ENCODE data around the gene FALEC.
A peak's percentile ranks its signal among the peaks of the same experiment; 100 is the strongest.

Gene FALEC

DNA sequence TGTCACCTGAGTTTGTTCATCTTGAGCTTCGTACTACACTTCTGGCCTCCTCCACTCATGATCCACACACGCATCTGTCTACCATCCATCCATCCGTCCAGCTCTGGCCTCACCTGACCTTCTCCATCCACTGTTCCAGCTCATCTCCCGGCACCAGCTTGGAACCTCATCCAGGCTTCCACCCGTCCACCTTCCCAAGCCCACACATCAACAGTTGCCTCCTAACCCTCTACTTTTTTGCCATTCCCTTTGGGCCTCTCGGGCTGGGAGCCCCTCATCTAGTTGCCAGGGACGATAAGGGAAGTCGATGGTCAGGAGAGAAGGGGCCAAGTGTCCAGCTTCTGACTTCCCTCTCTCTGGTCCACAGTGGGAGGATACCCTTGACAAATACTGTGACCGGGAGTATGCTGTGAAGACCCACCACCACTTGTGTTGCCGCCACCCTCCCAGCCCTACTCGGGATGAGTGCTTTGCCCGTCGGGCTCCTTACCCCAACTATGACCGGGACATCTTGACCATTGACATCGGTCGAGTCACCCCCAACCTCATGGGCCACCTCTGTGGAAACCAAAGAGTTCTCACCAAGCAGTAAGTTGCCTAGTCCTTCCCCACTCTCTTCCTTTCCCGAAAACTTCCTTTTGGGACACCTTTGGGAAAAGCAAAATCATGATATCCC is 3.4 kb upstream of the FALEC start:
- DNase-seq (ENCODE audit: low spot score): no peak

DNA sequence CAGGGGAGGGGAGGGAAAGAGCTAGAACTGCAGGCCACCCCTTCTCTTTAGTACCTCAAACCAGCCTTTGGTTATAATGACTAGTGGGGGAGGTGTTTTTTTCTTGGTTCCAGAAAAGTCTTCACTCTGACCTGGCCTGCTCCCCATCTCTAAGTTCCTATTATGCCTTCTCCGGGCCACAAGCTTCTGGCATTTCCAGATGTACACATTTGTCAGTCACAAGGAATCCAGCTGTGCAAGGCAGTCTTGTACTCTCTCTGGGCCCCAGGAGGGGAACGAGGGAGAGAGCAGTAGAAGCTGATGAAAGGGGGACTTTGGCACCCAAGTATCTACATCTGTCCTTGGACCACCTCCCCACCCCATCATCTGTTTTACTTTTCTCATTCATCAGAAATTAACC is 2.7 kb upstream of the FALEC start:
- no peak for DNase-seq (ENCODE audit: low spot score)

DNA sequence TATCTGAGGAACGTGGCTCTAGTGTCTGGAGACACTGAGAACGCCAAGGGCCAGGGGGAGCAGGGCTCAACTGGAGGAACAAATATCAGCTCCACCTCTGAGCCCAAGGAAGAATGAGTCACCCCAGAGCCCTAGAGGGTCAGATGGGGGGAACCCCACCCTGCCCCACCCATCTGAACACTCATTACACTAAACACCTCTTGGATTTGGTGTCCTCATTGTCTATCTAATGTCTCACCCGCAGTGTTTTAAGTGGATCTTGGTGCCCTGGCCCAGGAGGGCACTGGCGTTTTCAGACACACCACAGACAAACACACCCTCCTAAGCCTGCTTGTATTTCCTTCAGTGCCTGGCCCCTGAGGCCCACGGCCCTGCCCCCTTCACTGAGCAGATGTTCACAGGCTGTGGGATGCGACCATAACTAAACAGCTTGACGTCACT is 2.2 kb upstream of the FALEC start:
- DNase-seq (ENCODE audit: low spot score): peak; percentile 31

DNA sequence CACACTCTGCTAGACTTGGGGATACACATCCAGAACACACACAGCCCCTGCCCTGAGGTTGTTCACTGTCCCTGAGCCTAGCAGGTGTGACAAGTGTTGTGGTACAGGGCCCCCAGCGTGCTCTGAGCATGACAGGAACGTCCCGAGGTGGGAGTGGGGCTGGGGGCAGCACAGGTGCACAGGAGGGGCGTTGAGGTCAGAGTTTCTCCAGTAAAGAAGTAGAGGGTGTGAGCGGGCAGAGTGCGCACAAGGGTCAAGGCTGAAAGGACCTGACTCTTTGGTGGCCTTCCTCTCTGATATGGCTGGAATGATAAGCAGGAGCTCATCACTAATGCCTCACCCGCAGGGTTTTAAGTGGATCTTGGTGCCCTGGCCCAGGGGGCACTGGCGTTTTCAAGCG is 1.3 kb upstream of the FALEC start:
- DNase-seq (ENCODE audit: low spot score): no peak

DNA sequence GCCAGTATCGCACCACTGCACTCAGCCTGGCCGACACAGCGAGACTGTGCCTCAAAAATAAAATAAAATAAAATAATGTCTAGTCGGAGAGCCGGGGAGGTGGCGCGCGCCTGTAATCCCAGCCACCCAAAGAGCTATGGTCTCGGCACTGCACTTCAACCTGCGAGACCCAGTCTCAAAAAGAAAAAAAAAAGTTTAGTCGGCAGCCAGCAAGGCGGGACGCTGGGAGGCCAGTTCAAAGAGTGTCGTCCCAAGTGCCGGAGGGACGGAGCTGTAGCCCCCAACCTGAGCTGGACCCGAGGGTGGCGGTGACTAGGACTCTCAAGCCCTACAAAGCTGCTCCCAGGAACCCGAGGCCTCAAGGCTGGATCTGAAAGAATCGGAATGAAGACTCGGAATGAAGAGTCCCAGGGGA is 632 bp upstream of the FALEC start:
- no peak for DNase-seq (ENCODE audit: low spot score)

DNA sequence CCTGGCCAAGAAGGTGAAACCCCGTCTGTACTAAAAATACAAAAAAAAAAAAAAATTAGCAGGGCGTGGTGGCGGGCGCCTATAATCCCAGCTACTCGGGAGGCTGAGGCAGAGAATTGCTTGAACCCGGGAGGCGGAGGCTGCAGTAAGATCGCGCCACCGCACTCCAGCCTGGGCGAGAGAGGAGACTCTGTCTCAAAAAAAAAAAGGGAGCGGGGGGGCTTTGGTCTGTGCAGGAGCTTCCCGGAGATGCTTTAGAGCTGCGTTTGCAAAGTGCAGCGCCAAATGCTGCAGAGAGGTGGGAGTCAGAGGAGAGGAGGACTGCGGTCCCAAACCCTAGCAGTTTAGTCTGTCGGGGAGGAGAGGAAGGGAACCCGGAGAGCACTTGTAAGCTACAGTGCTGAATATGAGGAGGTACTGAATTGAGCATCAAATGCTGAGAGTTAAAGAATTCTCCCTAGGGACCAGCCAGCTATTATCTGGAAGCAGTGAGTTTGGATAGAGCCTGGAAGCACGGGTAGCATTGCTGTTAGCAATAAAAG is 569 bp downstream of the FALEC start:
- no peak for DNase-seq (ENCODE audit: low spot score)

DNA sequence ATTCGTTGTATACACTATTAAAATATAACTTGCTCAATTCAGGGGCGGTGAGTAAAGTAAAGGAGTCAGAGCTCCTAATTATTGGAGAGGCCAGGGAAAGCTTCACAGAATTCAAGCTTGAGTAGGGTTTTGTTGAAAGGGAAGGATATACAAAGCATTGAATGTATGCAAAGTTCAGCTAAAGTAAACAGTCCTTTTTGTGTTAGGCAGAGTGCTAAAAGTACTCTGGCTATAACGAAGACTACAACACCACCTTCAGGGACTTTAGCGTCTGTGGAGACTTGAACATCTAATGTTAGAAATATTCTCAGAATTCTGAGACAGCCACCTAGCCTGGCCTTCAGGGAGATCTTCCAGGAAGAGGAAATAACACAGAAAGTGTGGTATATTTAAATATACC is 1.1 kb downstream of the FALEC start:
- DNase-seq (ENCODE audit: low spot score): no peak

DNA sequence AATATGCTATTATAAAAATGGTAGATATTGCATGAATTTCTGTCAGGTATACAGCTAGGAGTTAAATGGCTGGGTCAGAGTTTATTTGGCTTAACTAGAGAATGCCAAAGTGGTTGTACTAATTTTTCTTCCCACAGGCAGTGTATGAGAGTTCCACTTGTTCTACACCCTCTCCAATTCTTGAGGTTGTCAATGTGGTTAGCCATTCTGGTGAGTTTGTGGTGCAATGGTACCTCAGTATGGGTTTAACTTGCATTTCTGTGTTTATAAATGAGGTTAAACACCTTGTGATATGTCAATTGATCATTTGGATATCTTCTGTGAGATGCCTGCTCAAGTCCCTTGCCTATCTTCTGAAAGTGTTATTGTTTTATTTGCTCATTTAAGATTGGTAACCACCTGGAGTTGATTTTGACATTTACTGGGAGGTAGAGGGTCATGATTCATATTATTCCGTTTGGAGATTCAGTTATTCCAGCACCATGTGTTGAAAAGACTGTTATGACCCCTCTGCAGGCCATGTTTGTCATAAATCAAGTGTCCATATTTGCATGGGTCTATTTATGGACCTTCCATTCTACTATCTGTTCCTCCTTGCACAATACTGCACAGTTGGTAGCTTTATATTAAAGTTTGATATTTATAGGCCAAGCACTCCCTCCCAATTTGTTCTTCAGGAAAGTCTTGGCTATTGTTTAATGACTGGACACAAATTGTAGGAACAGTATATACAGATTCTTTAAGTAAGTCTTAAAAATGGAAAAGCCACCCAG is 5.8 kb downstream of the FALEC start:
- no peak for DNase-seq (ENCODE audit: low spot score)

DNA sequence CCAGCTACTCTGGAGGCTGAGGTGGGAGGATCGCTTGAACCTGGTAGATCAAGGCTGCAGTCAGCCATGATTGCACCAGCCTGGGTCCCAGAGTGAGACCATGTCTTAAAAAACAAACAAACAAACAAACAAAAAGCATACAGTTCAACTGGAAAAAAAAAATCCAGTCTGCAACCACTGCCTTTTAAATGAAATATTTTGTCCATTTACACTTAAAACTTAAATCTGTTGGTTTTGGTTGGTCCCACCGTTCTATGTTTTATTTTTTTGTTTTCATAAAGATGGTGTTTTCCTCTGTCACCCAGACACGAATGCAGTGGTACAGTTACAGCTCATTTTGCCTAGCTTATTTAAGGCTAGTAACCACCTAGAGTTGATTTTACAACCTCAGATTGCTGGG is 9.8 kb downstream of the FALEC start:
- no peak for DNase-seq (ENCODE audit: low spot score)

DNA sequence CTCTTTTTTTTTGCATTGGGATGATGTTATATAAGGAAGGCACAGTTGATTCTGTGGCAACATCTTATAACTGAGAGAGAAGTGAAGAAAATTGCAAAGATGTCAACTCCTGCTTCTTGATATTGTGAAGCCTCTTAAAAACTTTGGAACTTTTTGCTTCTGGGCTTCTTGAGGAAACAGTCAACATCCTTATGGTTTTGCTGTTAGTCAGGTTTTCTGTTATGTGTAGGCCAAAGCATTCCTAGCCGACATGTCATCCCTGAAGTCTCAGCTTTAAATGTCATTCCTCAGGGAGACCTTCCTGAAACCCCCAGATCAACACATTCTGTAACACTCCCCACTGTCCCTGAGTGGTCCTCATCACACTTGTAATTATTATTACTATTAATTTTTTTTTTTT is 12.6 kb downstream of the FALEC start:
- DNase-seq (ENCODE audit: low spot score): no peak

DNA sequence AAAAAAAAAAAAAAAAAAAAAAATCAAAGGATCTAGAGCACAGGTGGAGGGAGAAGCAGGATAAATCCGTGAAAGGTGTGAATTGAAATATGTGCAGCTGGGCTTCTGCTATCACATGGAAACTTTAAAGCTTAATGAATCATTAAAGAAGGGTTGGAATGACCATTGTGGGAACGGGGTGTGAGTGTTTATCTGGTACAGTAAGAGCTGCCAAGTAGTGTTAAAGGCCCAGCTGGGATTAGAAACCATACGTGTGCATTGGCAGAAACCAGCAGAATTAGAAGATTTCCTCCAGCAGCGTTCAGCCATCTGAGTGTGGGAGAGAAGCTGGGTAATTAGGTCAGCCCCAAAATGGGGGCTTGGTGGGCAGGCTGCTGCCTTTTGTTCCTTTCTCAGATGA is 13.5 kb downstream of the FALEC start:
- DNase-seq (ENCODE audit: low spot score): peak; percentile 70

DNA sequence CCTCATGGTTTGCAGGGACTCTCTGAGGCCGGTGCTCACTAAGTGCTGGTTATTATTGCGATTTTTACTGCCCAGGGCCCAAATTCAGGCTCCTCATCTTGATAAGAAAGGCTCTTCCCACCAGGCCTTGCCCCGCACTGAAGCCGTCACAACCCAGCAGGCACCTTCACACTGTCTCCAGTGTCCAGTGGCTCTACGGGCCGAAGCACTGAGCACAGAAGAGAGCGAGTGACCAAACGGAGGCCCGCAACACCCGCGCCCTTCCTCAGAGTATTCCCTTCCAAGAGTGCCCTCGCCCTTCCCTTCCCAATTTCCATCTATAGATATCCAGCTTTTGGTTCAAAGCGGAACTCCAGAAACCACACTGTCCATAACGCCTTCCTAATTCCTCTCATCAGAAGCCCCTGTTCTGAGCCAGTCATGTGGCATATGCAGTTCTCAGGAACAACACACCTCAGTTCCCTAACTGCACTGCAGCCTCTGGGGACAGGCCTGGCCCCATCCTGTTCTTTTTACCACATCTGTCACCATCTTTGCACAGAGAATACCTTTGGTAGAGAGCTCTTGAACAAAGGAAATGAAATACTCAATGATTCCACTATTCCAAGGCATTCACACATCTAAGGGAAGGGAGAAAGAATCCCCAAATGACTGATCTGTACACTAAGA is 15.1 kb downstream of the FALEC start:
- DNase-seq (ENCODE audit: low spot score): no peak

DNA sequence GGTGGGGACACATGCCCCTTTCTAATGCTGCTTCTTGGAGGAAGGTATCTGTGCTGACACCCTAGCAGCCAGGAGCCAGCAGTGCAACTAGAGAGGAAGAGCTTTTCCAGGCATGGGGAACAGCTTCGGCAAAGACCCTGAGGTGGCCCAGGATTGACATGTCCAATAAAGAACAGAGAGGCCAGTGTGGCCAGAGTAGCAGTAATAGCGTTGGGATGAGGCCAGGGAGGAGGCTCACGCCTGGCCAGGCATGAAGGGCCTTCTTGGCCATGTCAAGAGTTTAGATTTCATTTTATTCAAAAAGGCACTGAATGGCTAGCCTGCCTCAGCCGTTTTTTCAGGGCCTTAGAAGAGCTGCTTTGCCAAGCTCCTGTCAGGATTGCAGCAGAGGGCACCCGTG is 17.3 kb downstream of the FALEC start:
- no peak for DNase-seq (ENCODE audit: low spot score)

DNA sequence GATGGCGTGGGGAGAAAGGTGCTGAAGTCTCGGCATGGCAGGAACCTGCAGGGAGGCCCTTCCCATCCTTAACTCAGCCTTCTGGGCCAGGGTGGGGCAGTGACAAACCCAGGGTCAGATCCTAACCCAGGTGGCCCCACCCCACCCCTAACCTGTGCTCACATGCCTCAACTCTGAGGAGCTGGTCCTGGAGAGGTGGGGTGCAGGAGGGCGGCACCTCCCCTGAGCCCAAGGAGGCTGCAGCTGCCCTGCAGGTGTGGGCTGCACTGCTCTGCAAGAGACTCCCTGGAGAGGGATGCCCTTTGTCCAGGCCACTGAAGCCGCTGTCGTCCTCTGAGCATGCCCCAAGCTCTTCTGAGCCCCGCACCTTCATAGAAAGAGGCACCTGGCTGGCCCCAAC is 18.4 kb downstream of the FALEC start:
- DNase-seq (ENCODE audit: low spot score): no peak

DNA sequence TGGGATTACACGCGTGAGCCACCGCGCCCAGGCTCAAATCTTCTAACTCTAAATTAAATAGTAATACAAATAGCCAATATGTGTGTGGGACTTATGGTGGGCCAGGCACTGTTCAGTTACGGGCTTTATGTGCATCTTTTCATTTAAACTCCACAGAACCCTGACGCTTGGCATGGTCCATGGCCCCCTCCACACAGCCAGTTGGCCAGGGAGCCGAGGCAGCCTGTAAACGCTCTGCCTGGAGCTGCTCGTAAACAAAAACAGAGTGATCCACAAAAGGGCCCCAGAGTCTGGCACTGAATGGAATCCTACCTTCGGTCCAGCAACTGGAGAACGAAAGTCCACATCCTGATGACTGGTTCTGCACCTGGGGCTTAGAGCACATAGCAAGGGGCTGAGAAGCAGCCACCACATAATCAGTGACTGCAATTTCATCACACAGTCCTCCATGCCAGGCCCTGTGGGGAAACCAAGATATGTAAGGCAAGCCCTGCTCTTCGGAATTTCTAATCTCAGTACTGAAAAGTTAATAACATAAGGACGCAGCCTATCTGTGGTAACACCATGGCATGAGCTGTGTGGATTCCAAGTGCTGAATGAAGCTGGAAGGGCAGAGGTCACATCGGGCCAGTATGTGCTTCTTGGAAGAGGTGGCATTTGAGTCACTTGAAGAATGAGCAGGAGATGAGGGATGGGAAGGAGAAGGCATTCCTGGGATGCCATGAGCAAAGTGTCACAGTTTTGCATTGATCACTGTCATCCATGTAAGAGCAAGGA is 20.1 kb downstream of the FALEC start:
- DNase-seq (ENCODE audit: low spot score): peak; percentile 33

DNA sequence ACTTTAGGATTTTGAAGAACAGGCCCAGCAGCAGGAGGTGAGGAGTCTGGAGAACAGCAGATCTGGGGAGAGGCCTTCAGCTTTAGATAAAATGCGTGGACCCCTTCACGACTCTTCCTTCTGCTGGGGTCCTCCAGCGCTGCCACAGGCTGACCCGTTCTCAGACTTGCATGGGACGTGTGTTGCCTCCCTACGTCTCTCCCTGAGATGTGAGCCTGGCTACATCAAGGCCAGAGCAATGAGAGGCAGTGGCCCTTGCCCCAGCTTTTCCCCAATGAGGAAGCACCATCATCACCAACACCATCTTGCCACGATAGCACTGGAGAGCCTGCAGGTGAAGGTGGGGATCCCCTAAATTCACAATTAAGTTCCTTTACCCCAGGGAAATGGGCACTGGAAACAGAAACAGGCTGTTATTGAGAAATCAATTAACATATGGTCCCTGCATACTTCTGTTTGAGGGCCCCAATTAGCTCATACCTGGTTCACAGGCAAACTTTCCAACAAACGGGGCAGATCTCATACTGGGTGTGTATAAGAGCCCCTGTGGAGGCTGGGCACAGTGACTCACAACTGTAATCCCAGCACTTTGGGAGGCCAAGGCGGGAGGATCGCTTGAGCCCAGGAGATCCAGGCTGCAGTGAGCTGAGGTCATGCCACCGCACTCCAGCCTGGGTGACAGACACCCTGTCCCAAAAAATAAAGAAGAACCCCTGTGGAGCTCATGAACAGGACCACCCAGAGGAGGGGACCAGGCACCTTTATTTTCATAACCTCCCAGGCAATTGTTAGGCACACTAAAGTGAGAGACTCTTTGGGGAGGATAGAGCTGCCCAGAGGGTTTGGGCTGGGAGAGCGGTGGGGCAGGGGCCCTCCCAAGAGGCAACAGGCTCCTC is 21.5 kb downstream of the FALEC start:
- no peak for DNase-seq (ENCODE audit: low spot score)

DNA sequence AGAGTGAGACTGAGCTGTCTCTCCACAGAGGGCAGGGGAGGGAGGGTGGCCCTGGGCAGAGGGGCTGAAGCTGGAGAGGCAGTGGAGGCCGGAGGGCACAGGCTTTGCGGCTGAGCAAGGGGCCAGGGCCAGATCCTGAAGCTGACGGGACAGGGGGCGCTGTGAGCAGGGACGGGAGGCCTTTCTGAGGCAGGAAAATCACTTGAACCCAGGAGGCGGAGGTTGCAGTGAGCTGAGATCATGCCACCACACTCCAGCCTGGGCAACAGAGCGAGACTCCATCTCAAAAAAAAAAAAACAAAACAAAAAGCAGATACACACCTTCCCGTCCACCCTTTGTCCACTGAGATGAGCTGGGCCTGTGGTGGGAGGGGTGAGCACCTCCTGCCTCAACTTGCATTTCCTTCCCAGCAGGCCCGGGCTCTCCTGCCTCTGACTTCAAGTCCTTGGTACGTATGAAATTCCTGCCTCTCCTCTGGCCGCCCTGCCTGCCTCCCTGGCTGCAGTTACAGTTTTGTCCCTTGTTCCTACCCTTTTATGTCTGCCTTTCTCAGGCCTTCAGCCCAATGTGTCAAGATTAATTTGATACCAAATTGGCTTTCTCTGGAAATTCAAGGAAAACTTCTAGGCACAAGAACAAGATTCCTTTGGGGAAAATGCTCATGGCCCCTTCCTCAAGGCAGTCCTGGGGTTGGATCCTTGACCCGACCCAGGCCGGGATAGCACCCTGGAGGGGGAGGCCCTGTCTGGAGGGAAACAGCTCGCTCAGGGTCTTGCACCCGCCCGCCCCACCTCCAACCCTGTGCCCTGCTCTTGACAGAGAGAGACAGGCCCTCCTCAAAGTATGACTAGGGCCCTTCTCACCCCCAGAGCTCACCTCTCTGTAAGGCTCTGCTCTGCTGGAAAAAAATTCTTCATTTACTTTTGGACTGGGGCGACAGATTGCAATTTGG is 22.5 kb downstream of the FALEC start:
- no peak for DNase-seq (ENCODE audit: low spot score)

DNA sequence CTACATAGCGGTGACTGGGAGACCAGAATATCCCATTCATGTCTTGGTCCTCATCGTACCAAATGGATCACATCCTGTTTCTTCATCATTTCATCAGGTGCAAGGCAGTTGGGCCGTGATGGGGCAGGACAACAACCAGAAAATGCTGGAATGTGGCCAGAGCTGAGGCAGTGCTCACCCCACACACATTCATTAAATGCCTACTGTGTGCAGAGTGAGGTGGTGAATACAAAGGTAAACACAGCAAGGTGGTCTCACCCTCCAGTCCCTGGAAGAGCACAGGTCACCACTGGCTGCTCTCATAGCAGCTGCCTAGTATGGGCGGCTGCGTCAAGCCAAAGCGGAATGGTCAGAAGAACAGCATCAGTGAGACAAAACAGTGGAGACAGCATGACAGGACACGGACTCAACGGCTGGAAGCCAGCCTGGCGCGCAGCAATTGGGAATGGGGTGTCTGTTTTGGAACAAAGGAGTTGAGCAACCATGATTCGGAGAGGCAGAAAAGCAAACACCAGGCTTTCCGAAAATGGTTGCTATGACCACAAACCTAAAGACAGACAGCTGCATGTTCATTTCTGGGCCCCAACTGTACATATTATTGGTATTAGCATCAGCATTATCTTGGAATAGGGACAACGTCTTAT is 28.1 kb downstream of the FALEC start:
- DNase-seq (ENCODE audit: low spot score): no peak

DNA sequence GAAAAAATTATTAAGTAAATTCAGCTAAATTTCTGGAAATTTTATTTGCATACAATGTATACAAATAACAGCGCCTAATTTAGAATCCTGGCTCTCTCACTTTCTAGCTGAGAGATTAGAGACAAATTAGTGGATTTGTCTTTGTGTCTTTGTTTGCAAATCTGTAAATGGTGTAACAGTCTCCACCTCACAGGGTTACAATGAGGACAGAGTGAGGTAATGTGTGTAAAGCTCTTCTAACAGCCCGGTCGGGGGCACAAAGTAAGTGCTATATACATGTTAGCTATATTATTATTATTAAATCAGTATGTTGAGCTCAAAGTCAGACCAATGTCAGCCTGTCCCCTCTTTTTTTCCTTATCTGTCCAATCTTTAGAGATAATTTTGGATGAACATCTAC is 28.7 kb downstream of the FALEC start:
- DNase-seq (ENCODE audit: low spot score): no peak
